Astrocyte (in vitro differentiated cells and primary cell): ENCODE measurements around the gene SMIM34. TPM values are rescaled to one million over a fixed set of nuclear protein-coding genes. Genes with fewer than 3 reads are reported as not detected.
"Not testable (repeated sequence)": the region's sequence is repeated elsewhere in the genome, so short reads cannot be mapped to it uniquely, and the experiment has no call there.

ENCODE experiments used
- DNase-seq: peaks from one replicate; pipeline ENCODE4 v3.0.0-alpha.2; 2010; ENCODE audit warnings: low read depth
- FAIRE-seq: peaks from 2 replicates; lab custom pipeline; 2011; peaks lifted over from hg19 to GRCh38; lab: Jason Lieb, UNC
- H2AFZ ChIP-seq: 2 replicates; pipeline ENCODE4 v1.6.0; 2012; ENCODE audit warnings: low read depth, low read length, inconsistent platforms
- H3K27ac ChIP-seq: 2 replicates; pipeline ENCODE4 v1.5.1; 2011; ENCODE audit warnings: low read depth, low read length, inconsistent platforms
- H3K27me3 ChIP-seq: 2 replicates; pipeline ENCODE4 v1.6.0; 2011; ENCODE audit warnings: low read length, inconsistent platforms; ENCODE audit not compliant: insufficient read depth
- H3K36me3 ChIP-seq: 2 replicates; pipeline ENCODE4 v1.5.1; 2011; ENCODE audit warnings: low read length, inconsistent platforms; ENCODE audit not compliant: insufficient read depth
- H3K4me1 ChIP-seq: 2 replicates; pipeline ENCODE4 v1.5.1; 2011; ENCODE audit warnings: low read length, inconsistent platforms; ENCODE audit not compliant: insufficient read depth
- H3K4me2 ChIP-seq: 2 replicates; pipeline ENCODE4 v1.6.0; 2012; ENCODE audit warnings: low read length, inconsistent platforms
- H3K4me3 ChIP-seq: 2 replicates; pipeline ENCODE4 v1.5.1; 2011; ENCODE audit warnings: low read depth, mild to moderate bottlenecking, low read length, inconsistent platforms; ENCODE audit not compliant: insufficient read depth
- H3K79me2 ChIP-seq: 2 replicates; pipeline ENCODE4 v1.6.0; 2012; ENCODE audit warnings: mild to moderate bottlenecking, low read length, inconsistent platforms; ENCODE audit not compliant: insufficient read depth
- H3K9ac ChIP-seq: 2 replicates; pipeline ENCODE4 v1.6.0; 2012; ENCODE audit warnings: mild to moderate bottlenecking, low read length, inconsistent platforms
- H3K9me3 ChIP-seq: 2 replicates; pipeline ENCODE4 v1.5.1; 2012; ENCODE audit warnings: low read depth, mild to moderate bottlenecking, low read length, inconsistent platforms; ENCODE audit not compliant: insufficient read depth
- H4K20me1 ChIP-seq: 2 replicates; pipeline ENCODE4 v1.6.0; 2012; ENCODE audit warnings: low read length, inconsistent platforms; ENCODE audit not compliant: insufficient read depth
- H3K27ac Mint-ChIP-seq: one replicate; pipeline ENCODE4 v1.8.0; 2021; ENCODE audit warnings: mild to moderate bottlenecking, mixed read lengths; ENCODE audit not compliant: unreplicated experiment
- H3K27me3 Mint-ChIP-seq: one replicate; pipeline ENCODE4 v1.8.0; 2021; ENCODE audit warnings: low read depth, mixed read lengths; ENCODE audit not compliant: unreplicated experiment
- H3K36me3 Mint-ChIP-seq: one replicate; pipeline ENCODE4 v1.8.0; 2021; ENCODE audit warnings: low read depth, mixed read lengths; ENCODE audit not compliant: unreplicated experiment
- H3K4me1 Mint-ChIP-seq: one replicate; pipeline ENCODE4 v1.8.0; 2021; ENCODE audit warnings: low read depth, mixed read lengths; ENCODE audit not compliant: unreplicated experiment
- H3K4me3 Mint-ChIP-seq: one replicate; pipeline ENCODE4 v1.8.0; 2021; ENCODE audit warnings: mild to moderate bottlenecking, moderate library complexity, mixed read lengths; ENCODE audit not compliant: unreplicated experiment
- H3K9me3 Mint-ChIP-seq: one replicate; pipeline ENCODE4 v1.8.0; 2021; ENCODE audit warnings: mild to moderate bottlenecking, mixed read lengths; ENCODE audit not compliant: unreplicated experiment
- total RNA-seq: library from RNA; stranded (reverse); gene quantifications from 2 replicates; pipeline ENCODE4 v1.2.1, GENCODE V29; 2021

Gene SMIM34
- total RNA-seq, 1 donor from 2014 or later: not detected

DNA sequence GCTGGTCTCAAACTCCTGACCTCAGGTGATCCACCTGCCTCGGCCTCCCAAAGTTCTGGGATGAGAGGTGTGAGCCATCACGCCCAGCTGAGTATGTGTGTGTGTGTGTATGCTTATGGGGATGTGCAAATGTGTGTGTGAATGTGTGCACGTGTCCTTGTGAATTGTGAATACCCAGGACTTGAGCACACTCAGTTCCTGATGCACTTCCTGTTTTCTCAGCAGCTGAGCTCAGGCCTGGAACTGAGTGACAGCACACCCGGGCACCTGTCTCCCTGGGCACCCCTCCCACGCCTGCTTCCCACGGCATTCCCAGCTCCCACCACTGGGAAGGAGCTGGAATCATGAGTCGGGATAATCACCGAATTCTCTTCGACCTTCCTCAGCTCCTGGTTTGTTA is 16.5 kb downstream of the SMIM34 start:
- not testable (repeated sequence) for H3K27ac ChIP-seq, H2AFZ ChIP-seq, H3K9ac ChIP-seq, FAIRE-seq, H3K4me3 Mint-ChIP-seq, H3K9me3 ChIP-seq, H3K4me3 ChIP-seq, H3K36me3 ChIP-seq, H3K9me3 Mint-ChIP-seq, H3K27me3 Mint-ChIP-seq, H4K20me1 ChIP-seq, H3K79me2 ChIP-seq, H3K4me1 Mint-ChIP-seq, H3K27me3 ChIP-seq, H3K36me3 Mint-ChIP-seq, H3K4me1 ChIP-seq, H3K27ac Mint-ChIP-seq, DNase-seq, H3K4me2 ChIP-seq

DNA sequence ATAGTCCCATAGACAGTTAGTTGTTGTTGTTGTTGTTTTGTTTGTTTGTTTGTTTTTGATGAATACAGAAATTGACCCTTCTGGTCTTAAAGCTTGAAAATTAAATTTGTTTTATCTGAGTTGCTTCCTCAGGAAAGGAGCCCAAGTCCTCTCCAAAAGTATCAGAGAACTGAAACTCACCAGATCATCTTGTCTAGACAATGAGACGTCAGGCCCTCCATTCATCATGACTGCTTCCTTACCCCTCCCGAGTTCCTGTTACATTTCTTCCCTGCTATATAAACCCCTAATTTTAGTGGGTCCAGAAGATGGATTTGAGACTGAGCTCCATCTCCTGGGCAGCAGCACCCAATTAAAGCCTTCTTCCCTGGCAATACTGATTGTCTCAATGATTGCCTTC is 17.1 kb downstream of the SMIM34 start:
- not testable (repeated sequence) for H3K27me3 ChIP-seq, H3K79me2 ChIP-seq, H3K4me1 ChIP-seq, H3K4me3 ChIP-seq, H3K27ac Mint-ChIP-seq, H3K27ac ChIP-seq, H3K36me3 Mint-ChIP-seq, H2AFZ ChIP-seq, H3K36me3 ChIP-seq, H3K9me3 Mint-ChIP-seq, H3K27me3 Mint-ChIP-seq, H3K4me1 Mint-ChIP-seq, H4K20me1 ChIP-seq, DNase-seq, H3K4me2 ChIP-seq, H3K9ac ChIP-seq, H3K4me3 Mint-ChIP-seq, H3K9me3 ChIP-seq, FAIRE-seq

DNA sequence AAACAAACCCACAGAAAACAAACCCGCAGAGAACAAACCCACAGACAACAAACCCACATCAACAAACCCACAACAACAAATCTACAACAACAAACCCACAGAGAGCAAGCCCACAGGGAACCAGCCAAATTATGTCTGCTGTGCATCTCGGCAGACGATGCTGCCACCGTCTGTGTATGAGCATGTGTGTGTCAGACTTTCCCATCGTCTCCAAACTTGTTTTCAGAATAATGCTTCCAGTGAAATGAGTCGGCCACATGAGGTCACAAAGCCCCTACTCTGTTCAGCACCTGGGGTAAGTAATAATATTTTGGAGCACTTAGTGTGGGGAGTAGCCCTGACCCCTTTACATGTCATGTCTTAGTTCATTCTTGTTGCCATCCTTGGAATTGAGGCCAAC is 17.6 kb downstream of the SMIM34 start:
- not testable (repeated sequence) for H3K9me3 Mint-ChIP-seq, H3K27ac Mint-ChIP-seq, H3K36me3 Mint-ChIP-seq, H4K20me1 ChIP-seq, H2AFZ ChIP-seq, H3K27me3 Mint-ChIP-seq, H3K79me2 ChIP-seq, H3K9me3 ChIP-seq, H3K4me1 Mint-ChIP-seq, H3K4me3 Mint-ChIP-seq, H3K36me3 ChIP-seq, H3K9ac ChIP-seq, H3K27ac ChIP-seq, H3K4me1 ChIP-seq, H3K4me2 ChIP-seq, FAIRE-seq, H3K4me3 ChIP-seq, H3K27me3 ChIP-seq, DNase-seq

DNA sequence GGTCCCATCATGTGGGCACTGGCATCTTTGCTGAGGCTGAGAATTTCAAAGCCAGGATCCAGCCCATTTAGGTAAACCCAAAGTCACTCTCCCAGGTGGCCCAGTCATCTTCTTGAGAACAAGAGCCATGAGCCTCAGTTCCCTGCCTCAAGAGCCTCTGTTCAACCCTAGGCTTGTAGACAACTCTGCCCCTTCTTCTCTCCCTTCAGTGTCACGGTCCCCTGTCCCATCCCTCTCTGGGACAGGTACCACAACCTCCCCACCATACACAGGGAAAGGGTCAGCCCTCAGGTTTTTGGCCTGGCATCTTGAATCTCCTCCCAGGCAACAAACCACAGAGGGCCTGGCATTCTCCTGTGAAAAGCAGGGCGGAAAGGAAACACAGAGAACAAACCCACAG is 18.1 kb downstream of the SMIM34 start:
- H3K27me3 ChIP-seq, H3K4me1 ChIP-seq, H3K9me3 Mint-ChIP-seq, H3K27me3 Mint-ChIP-seq, H3K27ac ChIP-seq, H3K36me3 Mint-ChIP-seq, H3K36me3 ChIP-seq, H2AFZ ChIP-seq, FAIRE-seq, H3K9ac ChIP-seq, H3K9me3 ChIP-seq, H3K27ac Mint-ChIP-seq, H3K4me3 ChIP-seq, H3K79me2 ChIP-seq, H4K20me1 ChIP-seq, H3K4me1 Mint-ChIP-seq, H3K4me2 ChIP-seq, H3K4me3 Mint-ChIP-seq, DNase-seq: not testable (repeated sequence)

DNA sequence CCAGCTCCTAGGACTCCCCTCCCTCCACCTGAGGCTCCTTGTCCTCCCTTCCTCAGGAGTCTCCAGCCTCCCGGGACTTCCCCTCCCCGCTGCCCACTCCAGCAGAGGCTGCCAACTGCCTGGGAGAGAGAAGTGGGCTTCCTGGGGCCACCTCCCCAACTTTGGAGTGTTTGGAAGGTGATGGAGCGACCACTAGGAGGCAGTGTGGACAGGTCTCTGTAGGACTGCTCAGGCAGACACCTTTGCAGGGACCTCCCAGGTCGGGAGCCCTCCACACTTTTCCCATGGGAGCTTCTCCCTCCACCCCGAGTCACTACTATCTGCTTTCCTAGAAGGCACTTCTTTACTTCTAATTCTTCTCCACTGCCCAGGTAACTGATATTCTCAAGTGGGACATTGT is 19.0 kb downstream of the SMIM34 start:
- H3K27me3 ChIP-seq, H3K9me3 ChIP-seq, H3K9me3 Mint-ChIP-seq, H3K4me1 Mint-ChIP-seq, H3K36me3 ChIP-seq, H3K27ac Mint-ChIP-seq, H3K27ac ChIP-seq, H4K20me1 ChIP-seq, H3K4me1 ChIP-seq, H3K27me3 Mint-ChIP-seq, H3K4me3 Mint-ChIP-seq, H2AFZ ChIP-seq, H3K36me3 Mint-ChIP-seq, FAIRE-seq, H3K4me2 ChIP-seq, H3K4me3 ChIP-seq, H3K9ac ChIP-seq, DNase-seq, H3K79me2 ChIP-seq: not testable (repeated sequence)

DNA sequence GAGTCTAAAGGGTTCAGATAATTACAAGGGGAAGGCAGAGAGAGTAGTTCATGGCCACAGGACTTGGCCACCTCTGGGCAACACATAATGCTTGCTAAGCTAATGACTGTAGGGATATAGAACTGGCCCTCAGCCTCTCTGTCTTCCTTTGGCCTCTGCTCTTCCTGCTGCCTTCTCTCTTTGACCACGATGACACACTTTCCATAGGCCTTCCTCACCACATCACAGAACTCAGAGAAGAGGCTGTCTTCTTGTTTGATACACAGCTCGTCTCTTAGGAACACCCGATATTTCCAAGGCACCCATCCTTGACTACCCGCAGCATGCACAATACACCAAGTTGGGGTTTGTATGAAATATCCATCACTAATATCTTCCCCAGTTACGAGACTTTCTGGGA is 23.2 kb downstream of the SMIM34 start:
- not testable (repeated sequence) for H3K79me2 ChIP-seq, H3K4me3 ChIP-seq, H3K4me1 ChIP-seq, DNase-seq, H2AFZ ChIP-seq, H3K27ac ChIP-seq, H3K27me3 ChIP-seq, H4K20me1 ChIP-seq, H3K27me3 Mint-ChIP-seq, H3K4me2 ChIP-seq, H3K27ac Mint-ChIP-seq, H3K4me3 Mint-ChIP-seq, H3K9me3 Mint-ChIP-seq, H3K36me3 Mint-ChIP-seq, H3K36me3 ChIP-seq, H3K9ac ChIP-seq, H3K4me1 Mint-ChIP-seq, H3K9me3 ChIP-seq, FAIRE-seq
